Effector memory CD8-positive, alpha-beta T cell (primary cell): ENCODE results near the gene TXNDC5.

Experiments
- ATAC-seq: fragments of 150-1000 bp; cut with Tn5 transposase; replicated peaks from 2 replicates; pipeline ENCODE4 v1.10.0; 2021; ENCODE audit warnings: mild to moderate bottlenecking, moderate library complexity
- DNase-seq, 3 experiments: peaks; one replicate each; pipeline ENCODE4 v3.0.0; 2021
- H3K27ac Mint-ChIP-seq, 2 donors: one replicate each; pipeline ENCODE4 v1.8.0; 2022; ENCODE audit warnings: mild to moderate bottlenecking in 2 of 2, mixed read lengths in 2 of 2, moderate library complexity in 2 of 2
- H3K27me3 Mint-ChIP-seq, 2 donors: one replicate each; pipeline ENCODE4 v1.8.0; 2022; ENCODE audit warnings: mixed read lengths in 2 of 2
- H3K36me3 Mint-ChIP-seq: one replicate; pipeline ENCODE4 v1.8.0; 2022; ENCODE audit warnings: mild to moderate bottlenecking, moderate library complexity, mixed read lengths; ENCODE audit not compliant: insufficient read depth
- H3K4me1 Mint-ChIP-seq, 2 donors: one replicate each; pipeline ENCODE4 v1.8.0; 2022; ENCODE audit warnings: low read depth in 2 of 2, mixed read lengths in 2 of 2
- H3K4me3 Mint-ChIP-seq, 2 donors: one replicate each; pipeline ENCODE4 v1.8.0; 2022; ENCODE audit warnings: mild to moderate bottlenecking in 2 of 2, mixed read lengths in 2 of 2, moderate library complexity in 2 of 2
- H3K9me3 Mint-ChIP-seq, 2 donors: one replicate each; pipeline ENCODE4 v1.8.0; 2022; ENCODE audit warnings: mixed read lengths in 2 of 2

Gene TXNDC5

DNA sequence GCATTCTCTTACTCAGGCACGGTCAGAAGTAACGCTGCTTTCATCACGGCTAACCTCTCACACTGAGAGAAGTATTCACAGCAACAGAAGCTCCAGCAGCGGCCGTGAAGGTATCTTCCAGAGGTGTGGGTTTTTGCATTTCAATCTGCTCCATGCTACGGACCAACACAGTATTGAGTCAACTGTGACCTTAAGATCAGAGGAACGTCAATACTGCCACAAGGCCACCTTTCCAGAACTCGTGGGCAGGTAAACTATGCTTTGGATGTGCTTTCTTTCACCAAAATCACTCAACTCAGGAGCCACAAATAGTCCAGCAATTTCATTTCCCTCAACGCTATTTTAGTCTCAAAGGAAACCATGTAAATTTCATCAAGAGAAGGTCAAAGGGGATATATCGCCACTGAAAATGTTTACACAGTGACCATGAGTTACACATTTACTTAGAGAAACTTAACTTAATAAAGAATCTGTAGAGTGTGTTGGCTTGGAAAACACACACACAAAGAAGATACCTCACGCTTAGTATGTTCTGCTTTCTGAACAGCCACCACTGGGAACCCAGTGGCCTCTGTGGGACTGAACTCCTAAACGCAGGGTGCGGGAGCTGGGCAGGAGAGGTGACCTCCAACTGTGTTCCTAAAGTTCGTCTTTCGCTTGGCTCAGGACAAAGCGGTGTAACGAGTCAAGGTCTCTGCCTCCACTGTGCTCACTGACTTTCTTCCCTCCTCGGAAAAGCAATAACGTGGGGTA, 27.9 kb downstream of the TXNDC5 start:
- ATAC-seq (no peak), DNase-seq (no peak)
- H3K27ac Mint-ChIP-seq, result no peak overlapping the region
- no peak overlapping the region for H3K4me3 Mint-ChIP-seq
- H3K27me3 Mint-ChIP-seq, result no peaks in the 10 kb centered on the region
- H3K36me3 Mint-ChIP-seq, result peaks cover 30% of the 10 kb centered on the region
- no peaks in the 10 kb centered on the region for H3K4me1 Mint-ChIP-seq
- H3K9me3 Mint-ChIP-seq, result no peaks in the 10 kb centered on the region

DNA sequence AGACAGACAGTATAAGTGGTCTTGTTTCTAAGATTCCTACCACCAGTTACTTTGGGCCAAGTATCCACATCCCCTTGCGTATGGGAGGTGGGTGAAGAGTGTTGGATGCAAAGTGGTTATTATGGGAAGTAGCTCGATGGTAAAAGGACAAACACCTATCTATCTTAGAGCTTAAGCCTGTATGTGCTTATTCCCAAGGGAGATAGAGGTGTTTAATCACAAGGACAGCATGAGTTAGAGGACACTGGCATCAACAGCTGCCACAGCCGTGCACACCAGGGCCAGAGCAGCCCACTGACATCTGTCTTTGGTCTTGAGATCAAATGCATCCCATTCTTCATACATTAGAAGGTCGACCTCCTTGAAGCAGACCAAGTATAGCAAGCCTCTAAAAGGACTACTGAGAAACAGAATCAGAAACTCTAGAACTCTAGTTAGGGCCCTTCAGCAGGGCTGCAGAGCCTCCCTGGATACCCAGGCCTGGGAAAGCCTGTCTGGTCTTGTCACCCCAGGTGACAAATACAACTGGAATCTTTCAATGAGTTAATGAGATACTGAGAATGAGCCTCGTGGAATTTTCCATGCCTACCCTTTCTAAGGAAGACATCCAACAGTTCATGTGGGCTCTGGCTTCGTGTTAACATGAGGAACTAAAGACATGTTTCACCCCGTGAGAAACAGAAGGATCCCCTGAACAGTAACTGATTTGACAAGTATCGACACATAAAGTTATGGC, 28.7 kb downstream of the TXNDC5 start:
- H3K9me3 Mint-ChIP-seq, result no peaks in the 10 kb centered on the region

DNA sequence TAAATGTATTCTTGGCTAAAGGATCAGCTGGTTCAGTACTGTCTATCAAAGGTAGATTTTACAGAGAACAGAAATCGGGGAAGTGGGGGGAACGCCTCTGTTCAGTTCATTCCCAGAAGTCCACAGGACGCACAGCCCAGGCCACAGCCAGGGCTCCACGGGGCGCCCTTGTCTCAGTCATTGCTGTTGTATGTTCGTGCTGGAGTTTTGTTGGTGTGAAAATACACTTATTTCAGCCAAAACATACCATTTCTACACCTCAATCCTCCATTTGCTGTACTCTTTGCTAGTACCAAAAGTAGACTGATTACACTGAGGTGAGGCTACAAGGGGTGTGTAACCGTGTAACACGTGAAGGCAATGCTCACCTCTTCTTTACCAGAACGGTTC, 29.9 kb downstream of the TXNDC5 start:
- H3K36me3 Mint-ChIP-seq, result peaks cover 21% of the 10 kb centered on the region
- H3K4me3 Mint-ChIP-seq, result no peak overlapping the region
- no peak for ATAC-seq
- no peak for DNase-seq
- H3K27me3 Mint-ChIP-seq, result no peaks in the 10 kb centered on the region
- no peak overlapping the region for H3K27ac Mint-ChIP-seq
- no peaks in the 10 kb centered on the region for H3K4me1 Mint-ChIP-seq
- H3K9me3 Mint-ChIP-seq, result no peaks in the 10 kb centered on the region

More for the DNA sequence above, 28.7 kb downstream of the TXNDC5 start:
- ATAC-seq (no peak), DNase-seq (no peak)
- Mint-ChIP-seq H3K4me3 (no peak overlapping the region), H3K4me1 (no peaks in the 10 kb centered on the region), H3K27me3 (no peaks in the 10 kb centered on the region), H3K36me3 (peaks cover 28% of the 10 kb centered on the region), H3K27ac (no peak overlapping the region)

DNA sequence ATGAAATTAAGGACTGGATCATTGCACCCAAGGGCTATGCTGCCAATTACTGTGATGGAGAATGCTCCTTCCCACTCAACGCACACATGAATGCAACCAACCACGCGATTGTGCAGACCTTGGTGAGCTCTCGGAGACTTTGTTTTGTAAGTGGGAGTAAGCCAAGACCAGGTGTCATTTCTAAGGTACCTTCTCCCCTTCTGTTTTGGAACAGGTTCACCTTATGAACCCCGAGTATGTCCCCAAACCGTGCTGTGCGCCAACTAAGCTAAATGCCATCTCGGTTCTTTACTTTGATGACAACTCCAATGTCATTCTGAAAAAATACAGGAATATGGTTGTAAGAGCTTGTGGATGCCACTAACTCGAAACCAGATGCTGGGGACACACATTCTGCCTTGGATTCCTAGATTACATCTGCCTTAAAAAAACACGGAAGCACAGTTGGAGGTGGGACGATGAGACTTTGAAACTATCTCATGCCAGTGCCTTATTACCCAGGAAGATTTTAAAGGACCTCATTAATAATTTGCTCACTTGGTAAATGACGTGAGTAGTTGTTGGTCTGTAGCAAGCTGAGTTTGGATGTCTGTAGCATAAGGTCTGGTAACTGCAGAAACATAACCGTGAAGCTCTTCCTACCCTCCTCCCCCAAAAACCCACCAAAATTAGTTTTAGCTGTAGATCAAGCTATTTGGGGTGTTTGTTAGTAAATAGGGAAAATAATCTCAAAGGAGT, 30.4 kb downstream of the TXNDC5 start:
- Mint-ChIP-seq H3K27me3 (no peaks in the 10 kb centered on the region), H3K36me3 (peaks cover 21% of the 10 kb centered on the region), H3K9me3 (no peaks in the 10 kb centered on the region), H3K4me3 (no peak overlapping the region), H3K27ac (no peak overlapping the region), H3K4me1 (no peaks in the 10 kb centered on the region)
- ATAC-seq (no peak), DNase-seq (no peak)

DNA sequence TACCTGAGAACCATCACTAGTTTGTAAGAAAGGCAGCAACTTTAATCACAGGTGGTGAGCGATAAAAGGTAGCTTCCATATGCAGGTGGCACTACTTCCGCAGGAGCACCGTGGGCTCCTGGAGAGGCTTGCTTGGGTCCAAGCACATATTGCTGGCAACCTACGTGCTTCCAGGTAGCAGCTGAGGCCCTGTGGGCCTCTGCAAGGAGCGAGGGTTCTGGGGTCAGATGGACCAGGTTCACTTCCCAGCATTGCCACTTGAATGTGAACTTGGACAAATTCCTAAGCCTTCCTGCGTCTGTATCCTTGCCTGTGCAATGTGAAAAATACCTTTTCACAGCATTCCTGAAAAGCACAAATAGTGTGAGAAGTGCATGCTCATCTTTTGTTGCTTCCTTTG, 31.0 kb downstream of the TXNDC5 start:
- H3K27ac Mint-ChIP-seq, result no peak overlapping the region
- H3K4me1 Mint-ChIP-seq, result no peaks in the 10 kb centered on the region
- H3K9me3 Mint-ChIP-seq, result no peaks in the 10 kb centered on the region
- H3K4me3 Mint-ChIP-seq, result no peak overlapping the region
- no peaks in the 10 kb centered on the region for H3K27me3 Mint-ChIP-seq
- ATAC-seq (no peak), DNase-seq (no peak)
- peaks cover 18% of the 10 kb centered on the region for H3K36me3 Mint-ChIP-seq

DNA sequence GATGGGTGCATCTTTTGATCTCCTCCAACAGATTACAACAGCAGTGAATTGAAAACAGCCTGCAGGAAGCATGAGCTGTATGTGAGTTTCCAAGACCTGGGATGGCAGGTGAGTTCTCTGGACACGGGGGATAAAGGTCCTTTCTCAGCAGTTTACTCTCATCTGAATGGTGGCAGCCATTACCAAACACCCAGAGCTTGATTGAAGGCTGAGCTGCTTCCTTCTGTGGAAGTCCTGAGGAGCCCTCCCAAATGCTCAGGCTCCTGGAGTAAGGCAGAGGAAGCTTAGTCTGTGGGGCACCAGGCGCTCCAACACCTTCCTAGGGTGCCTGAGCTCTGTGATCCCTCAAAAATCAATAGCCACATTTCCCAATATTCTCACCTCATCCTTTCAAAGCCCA, 31.5 kb downstream of the TXNDC5 start:
- peaks cover 16% of the 10 kb centered on the region for H3K36me3 Mint-ChIP-seq
- H3K27ac Mint-ChIP-seq, result no peak overlapping the region
- no peaks in the 10 kb centered on the region for H3K4me1 Mint-ChIP-seq
- H3K4me3 Mint-ChIP-seq, result no peak overlapping the region
- no peaks in the 10 kb centered on the region for H3K9me3 Mint-ChIP-seq
- no peaks in the 10 kb centered on the region for H3K27me3 Mint-ChIP-seq
- DNase-seq (no peak), ATAC-seq (no peak)

DNA sequence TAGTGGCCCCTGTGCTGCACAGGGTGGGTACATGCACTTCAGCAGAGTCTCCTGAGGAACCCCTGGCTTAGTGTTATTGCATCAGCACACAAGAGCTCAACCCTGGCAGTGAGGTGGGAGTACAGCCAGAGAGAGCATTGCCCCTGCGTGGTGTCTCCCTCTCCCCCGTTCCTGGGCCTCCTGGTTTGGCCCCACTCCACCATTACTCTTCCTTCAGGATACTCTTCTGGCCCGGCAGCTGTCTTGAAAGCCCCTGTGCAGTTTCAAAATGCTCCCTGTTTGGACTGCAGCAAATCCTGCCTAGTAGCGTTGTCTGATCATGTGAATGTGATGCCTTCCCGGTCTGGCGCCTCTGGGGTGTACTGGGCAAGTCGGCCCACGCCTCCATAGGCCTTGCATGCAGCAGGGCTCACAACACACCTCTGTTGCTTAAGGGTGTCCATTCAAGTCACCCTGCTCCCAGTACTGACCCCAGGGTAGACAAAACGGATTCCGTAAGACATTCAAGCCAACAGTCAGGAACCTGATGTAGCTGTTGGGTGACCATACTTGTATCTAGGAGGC, 32.1 kb downstream of the TXNDC5 start:
- Mint-ChIP-seq H3K36me3 (peaks cover 13% of the 10 kb centered on the region), H3K9me3 (no peaks in the 10 kb centered on the region), H3K27me3 (no peaks in the 10 kb centered on the region), H3K4me1 (no peaks in the 10 kb centered on the region), H3K27ac (no peak overlapping the region), H3K4me3 (no peak overlapping the region)
- no peak for DNase-seq
- ATAC-seq, result no peak

DNA sequence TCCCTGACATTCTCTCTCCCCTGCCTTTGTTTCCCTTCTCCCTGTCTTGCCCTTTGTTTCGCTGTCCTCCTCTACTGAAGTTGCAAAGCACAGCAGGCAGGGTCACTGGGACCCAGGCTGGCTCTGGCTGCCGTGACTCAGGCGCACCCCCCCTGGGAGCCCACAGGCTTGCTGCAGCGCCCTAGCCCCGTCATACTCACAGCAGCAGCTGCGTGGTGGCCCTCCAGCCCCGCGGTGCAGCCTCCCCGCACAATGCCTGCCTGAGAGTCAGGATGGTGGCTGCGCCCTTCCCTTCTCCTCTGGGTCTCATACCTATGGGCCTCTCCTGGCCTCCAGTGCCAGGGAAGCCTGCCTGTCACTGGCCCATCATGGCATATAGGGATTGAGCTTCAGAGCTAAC, 41.7 kb downstream of the TXNDC5 start:
- DNase-seq (no peak), ATAC-seq (no peak)
- H3K27ac Mint-ChIP-seq, result no peak overlapping the region
- H3K36me3 Mint-ChIP-seq, result peaks cover 3% of the 10 kb centered on the region
- H3K9me3 Mint-ChIP-seq, result no peaks in the 10 kb centered on the region
- H3K4me1 Mint-ChIP-seq, result no peaks in the 10 kb centered on the region
- no peak overlapping the region for H3K4me3 Mint-ChIP-seq
- peaks cover 5 to 47% of the 10 kb centered on the region in 2 donors for H3K27me3 Mint-ChIP-seq

DNA sequence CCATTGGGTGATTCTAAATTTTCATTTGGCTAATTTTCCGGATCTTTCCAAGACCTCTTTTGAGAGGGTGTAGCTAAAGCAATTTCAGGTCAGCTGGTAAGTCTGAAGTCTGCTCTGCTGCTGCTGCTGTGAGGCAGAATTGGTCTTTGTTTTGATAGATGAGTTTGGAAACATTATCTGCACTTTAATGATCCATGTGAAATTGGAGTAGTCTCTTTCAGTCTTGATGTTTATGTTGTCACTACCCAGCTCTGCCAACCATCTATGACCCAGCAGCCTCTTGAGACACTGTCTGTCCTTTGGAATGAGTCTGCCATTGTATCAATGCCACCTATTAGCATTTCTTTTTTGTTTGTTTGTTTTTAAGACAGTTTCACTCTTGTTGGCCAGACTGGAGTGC, 44.1 kb downstream of the TXNDC5 start:
- no peaks in the 10 kb centered on the region for H3K9me3 Mint-ChIP-seq
- peaks cover 9 to 64% of the 10 kb centered on the region in 2 donors for H3K27me3 Mint-ChIP-seq
- H3K4me1 Mint-ChIP-seq, result no peaks in the 10 kb centered on the region
- peaks cover 3% of the 10 kb centered on the region for H3K36me3 Mint-ChIP-seq
- H3K27ac Mint-ChIP-seq, result no peak overlapping the region
- DNase-seq (no peak), ATAC-seq (no peak)
- no peak overlapping the region for H3K4me3 Mint-ChIP-seq

DNA sequence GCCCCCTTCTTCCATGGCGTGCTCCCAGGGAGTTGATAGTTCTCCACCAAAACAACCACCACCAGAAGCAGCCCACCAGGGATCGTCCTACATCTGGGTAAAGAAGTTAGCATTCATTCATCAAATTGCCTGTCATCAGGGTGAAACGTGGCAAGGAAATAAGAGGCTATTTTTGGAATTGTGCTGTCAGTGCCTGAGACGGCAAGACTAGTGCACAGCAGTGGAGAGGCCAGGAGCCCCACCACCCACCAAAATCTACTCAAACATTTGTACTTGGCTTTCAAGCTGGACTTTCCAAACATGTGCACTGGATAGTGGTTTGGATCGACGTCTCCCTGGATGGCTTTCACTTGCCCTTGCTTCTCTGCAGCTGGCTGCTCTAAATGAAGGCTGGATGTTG, 44.8 kb downstream of the TXNDC5 start:
- Mint-ChIP-seq H3K9me3 (no peaks in the 10 kb centered on the region), H3K4me3 (no peak overlapping the region), H3K4me1 (no peaks in the 10 kb centered on the region), H3K27ac (no peak overlapping the region), H3K27me3 (peaks cover 9 to 62% of the 10 kb centered on the region in 2 donors), H3K36me3 (peaks cover 3% of the 10 kb centered on the region)
- DNase-seq (no peak), ATAC-seq (no peak)

DNA sequence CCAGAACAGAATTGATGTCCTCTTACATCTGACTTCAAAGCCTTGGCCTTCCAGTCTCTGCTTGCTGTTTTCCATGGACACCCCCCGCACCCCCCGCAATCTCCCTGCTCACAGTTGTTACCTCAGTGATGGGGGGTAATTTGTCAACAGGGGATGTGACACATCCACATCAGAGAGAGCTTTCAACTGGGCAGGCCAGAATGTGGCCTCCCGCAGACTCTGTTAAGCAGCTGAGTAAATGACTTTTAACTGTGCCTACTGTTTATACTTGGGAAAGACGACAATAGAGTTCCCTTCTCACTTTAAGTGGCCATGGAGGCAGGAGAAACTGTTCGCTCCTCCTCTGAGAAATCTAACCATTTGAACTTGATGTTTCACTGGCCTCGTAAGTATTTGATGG, 51.0 kb downstream of the TXNDC5 start:
- Mint-ChIP-seq H3K4me1 (no peaks in the 10 kb centered on the region), H3K27ac (no peak overlapping the region), H3K36me3 (no peaks in the 10 kb centered on the region), H3K9me3 (no peaks in the 10 kb centered on the region), H3K4me3 (no peak overlapping the region), H3K27me3 (peaks cover 10 to 47% of the 10 kb centered on the region in 2 donors)
- no peak for ATAC-seq
- DNase-seq, result no peak

DNA sequence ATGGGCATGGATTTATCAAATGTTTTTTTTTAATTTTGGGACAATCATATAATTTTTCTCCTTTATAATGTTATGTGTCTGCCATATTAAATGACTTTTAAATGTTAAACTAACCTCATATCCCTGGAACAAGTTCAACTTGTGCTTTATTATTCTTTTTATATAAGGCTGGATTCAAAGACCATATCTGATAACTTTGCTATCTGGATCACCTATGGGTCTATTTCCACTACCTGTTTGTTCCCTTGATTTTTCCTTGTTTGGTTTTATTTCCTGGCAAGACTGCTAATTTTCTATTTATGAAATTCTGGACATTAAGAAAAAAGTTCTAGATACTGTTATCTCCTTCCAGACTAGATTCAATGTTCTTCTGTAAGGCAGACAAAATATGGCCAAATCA, 58.8 kb downstream of the TXNDC5 start:
- no peak overlapping the region for H3K27ac Mint-ChIP-seq
- H3K9me3 Mint-ChIP-seq, result peaks cover 0 to 1% of the 10 kb centered on the region in 2 donors
- H3K27me3 Mint-ChIP-seq, result peaks cover under 1 to 10% of the 10 kb centered on the region in 2 donors
- no peaks in the 10 kb centered on the region for H3K36me3 Mint-ChIP-seq
- DNase-seq (no peak), ATAC-seq (no peak)
- H3K4me3 Mint-ChIP-seq, result no peak overlapping the region
- no peaks in the 10 kb centered on the region for H3K4me1 Mint-ChIP-seq

DNA sequence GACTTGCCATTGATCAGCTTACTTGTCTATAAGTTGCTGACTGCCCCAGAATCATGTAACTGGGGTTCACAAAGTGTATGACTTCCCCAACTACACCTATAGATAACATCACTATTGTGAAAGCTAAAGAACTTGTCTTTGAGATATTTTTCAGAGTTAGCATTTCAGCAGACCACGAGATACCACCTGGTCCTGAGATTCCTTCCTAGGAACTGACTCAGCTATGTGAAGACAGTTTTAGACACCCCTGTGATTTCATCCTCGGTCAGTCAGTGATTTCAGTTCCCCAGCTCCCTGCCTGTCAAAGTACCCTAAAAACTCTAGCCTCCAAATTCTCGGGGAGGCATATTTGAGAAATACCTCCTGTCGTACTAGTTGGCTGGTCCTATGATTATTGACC, 62.4 kb downstream of the TXNDC5 start:
- no peaks in the 10 kb centered on the region for H3K4me1 Mint-ChIP-seq
- H3K27ac Mint-ChIP-seq, result no peak overlapping the region
- peaks cover 22 to 38% of the 10 kb centered on the region in 2 donors for H3K27me3 Mint-ChIP-seq
- no peaks in the 10 kb centered on the region for H3K36me3 Mint-ChIP-seq
- ATAC-seq (no peak), DNase-seq (no peak)
- peaks cover 0 to 1% of the 10 kb centered on the region in 2 donors for H3K9me3 Mint-ChIP-seq
- no peak overlapping the region for H3K4me3 Mint-ChIP-seq
